Colonic mucosa (tissue), 4 donors: ENCODE measurements around the gene TPK1. TPM values are rescaled to one million over a fixed set of nuclear protein-coding genes. Genes with fewer than 3 reads are reported as not detected.

ENCODE experiments used
- DNase-seq: peaks from one replicate; pipeline ENCODE4 v3.0.0-alpha.2; 2020
- H3K27ac ChIP-seq: fragments of 200-600 bp; one replicate; pipeline ENCODE4 v1.8.0; 2021
- H3K27me3 ChIP-seq: fragments of 200-600 bp; one replicate; pipeline ENCODE4 v1.8.0; 2021
- H3K36me3 ChIP-seq: fragments of 200-600 bp; one replicate; pipeline ENCODE4 v1.8.0; 2021
- H3K4me1 ChIP-seq: fragments of 200-600 bp; one replicate; pipeline ENCODE4 v1.8.0; 2021; ENCODE audit warnings: mild to moderate bottlenecking
- H3K4me3 ChIP-seq: fragments of 200-600 bp; one replicate; pipeline ENCODE4 v1.8.0; 2021
- H3K9ac ChIP-seq, 2 donors: one replicate each; pipeline ENCODE4 v1.7.0; 2013; ENCODE audit warnings: control low read depth in 2 of 2, low read depth in 2 of 2, low read length in 2 of 2
- H3K9me3 ChIP-seq: fragments of 200-600 bp; one replicate; pipeline ENCODE4 v1.8.0; 2021
- intact Hi-C: fragments of 100-400 bp; cut with DNase I; formaldehyde crosslinking; loops from one replicate; pipeline ENCODE4 v1.14.1; 2022
- total RNA-seq, 2 donors: library from RNA; stranded (reverse); fragmentation: NEBNext Ultra II Directional in 1 of 2; extraction: Animal tissue kit (Norgen Biotek cat#: 25700) in 1 of 2; gene quantifications; one replicate each; pipeline ENCODE4 v1.2.1, GENCODE V29; 2021
- TF ChIP-seq, protein P1 (sequence below): fragments of 200-600 bp; IDR thresholded peaks from one replicate; pipeline ENCODE4 v1.8.0; 2022; ENCODE audit warnings: antibody characterized with exemption, mild to moderate bottlenecking
- donor health status: healthy.
- donor health status: DM: no; HTN: no; CAD: no.
- donor health status: DM: no; HTN: no; CAD: no.

The TPK1 gene
- total RNA-seq, 2 donors from 2014 or later, result 8.0 to 18.8 TPM

DNA sequence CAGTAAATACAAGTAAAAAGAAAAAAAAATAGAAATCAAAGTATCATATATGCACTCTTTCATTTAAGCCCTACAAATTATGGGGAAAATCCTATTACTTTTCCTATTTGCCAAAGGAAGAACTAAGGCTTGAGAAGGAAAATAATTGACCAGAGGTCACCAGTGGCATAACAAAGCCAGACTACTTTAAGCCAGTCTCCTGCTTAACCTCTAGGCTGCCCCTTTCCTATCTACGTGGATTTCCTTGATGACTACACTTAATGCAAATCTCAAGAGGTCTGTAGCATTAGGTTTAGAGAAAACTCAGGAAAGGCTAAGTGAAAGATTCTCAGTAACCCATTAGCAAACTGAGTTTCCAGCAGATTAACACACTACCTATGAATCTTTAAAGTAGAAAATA is 49.8 kb downstream of the TPK1 start:
- TF ChIP-seq, protein P1, sequence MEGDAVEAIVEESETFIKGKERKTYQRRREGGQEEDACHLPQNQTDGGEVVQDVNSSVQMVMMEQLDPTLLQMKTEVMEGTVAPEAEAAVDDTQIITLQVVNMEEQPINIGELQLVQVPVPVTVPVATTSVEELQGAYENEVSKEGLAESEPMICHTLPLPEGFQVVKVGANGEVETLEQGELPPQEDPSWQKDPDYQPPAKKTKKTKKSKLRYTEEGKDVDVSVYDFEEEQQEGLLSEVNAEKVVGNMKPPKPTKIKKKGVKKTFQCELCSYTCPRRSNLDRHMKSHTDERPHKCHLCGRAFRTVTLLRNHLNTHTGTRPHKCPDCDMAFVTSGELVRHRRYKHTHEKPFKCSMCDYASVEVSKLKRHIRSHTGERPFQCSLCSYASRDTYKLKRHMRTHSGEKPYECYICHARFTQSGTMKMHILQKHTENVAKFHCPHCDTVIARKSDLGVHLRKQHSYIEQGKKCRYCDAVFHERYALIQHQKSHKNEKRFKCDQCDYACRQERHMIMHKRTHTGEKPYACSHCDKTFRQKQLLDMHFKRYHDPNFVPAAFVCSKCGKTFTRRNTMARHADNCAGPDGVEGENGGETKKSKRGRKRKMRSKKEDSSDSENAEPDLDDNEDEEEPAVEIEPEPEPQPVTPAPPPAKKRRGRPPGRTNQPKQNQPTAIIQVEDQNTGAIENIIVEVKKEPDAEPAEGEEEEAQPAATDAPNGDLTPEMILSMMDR, result no peak

DNA sequence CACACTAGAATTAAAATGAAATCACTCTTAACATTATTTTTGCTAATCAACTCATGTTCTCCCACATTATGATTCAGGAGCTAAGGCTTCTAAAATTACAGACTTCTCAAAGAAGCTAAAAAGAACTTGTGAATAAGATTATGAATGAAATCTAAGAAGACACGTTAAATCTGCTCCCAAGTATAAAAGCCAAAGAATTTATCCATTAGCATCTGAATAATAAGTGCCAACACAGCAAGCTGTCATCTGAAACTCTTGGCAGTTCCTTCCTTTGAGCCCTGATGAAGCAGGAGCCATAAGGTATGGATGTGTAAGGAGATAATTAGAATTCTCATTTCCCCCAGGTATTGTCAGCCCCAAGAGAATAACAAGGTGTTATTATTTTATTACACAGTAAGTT is 50.3 kb downstream of the TPK1 start:
- no peak overlapping the region for H3K27ac ChIP-seq
- no peak for DNase-seq
- TF ChIP-seq, protein P1, result no peak
- intact Hi-C loops, result no loop called here
- H3K9me3 ChIP-seq, result no peaks in the 10 kb centered on the region
- no peaks in the 10 kb centered on the region for H3K36me3 ChIP-seq
- no peaks in the 10 kb centered on the region for H3K4me1 ChIP-seq
- H3K4me3 ChIP-seq, result no peak overlapping the region
- H3K27me3 ChIP-seq, result no peaks in the 10 kb centered on the region
- no peak overlapping the region for H3K9ac ChIP-seq

More for the DNA sequence above, 49.8 kb downstream of the TPK1 start:
- Histone ChIP-seq H3K36me3 (no peaks in the 10 kb centered on the region), H3K27ac (no peak overlapping the region), H3K27me3 (no peaks in the 10 kb centered on the region), H3K4me1 (no peaks in the 10 kb centered on the region), H3K9ac (no peak overlapping the region), H3K9me3 (no peaks in the 10 kb centered on the region), H3K4me3 (no peak overlapping the region)
- intact Hi-C loops, result no loop called here
- no peak for DNase-seq

DNA sequence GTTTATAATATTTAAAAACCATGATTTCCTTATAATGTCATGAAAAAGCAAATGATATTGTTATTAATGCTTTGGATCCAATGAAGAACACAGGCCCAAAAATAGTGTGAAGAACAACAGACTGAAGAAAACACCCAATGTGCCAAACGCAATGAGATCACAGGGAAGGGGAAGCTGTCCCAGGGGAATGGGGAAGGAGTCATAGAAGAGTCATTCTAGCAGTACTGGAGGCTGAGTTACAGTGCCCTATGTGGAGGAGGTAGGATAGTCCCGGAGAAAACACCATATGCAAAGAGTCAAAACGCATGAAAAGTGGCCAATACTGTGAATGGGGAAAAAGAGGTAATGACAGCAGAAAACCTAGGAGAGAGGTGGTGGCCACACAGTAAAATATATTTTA is 50.9 kb downstream of the TPK1 start:
- no peak overlapping the region for H3K27ac ChIP-seq
- DNase-seq, result no peak
- no peak overlapping the region for H3K4me3 ChIP-seq
- no peaks in the 10 kb centered on the region for H3K9me3 ChIP-seq
- TF ChIP-seq, protein P1, result no peak
- no peaks in the 10 kb centered on the region for H3K27me3 ChIP-seq
- intact Hi-C loops, result no loop called here
- no peaks in the 10 kb centered on the region for H3K4me1 ChIP-seq
- H3K36me3 ChIP-seq, result no peaks in the 10 kb centered on the region
- H3K9ac ChIP-seq, result no peak overlapping the region

DNA sequence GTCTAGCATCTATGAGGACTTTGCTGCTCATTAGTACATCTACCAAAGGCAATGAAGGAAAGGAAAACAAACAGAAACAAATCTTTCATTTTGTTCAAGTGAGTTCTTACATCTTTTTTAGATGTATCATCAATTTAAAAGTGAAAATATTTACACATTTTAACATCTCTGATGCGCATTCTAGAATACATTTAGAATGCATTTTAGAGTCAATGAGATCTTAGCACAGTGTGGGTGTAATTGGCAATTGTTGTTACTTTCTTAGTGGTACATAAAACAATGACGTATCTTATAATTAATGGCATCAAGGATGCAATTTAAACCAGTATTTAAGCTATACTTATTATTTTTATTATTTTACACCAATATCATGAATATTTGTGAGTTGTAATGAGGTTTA is 51.4 kb downstream of the TPK1 start:
- Histone ChIP-seq H3K9ac (no peak overlapping the region), H3K4me1 (no peaks in the 10 kb centered on the region), H3K9me3 (no peaks in the 10 kb centered on the region), H3K36me3 (no peaks in the 10 kb centered on the region), H3K27ac (no peak overlapping the region), H3K27me3 (no peaks in the 10 kb centered on the region), H3K4me3 (no peak overlapping the region)
- DNase-seq, result no peak
- intact Hi-C loops, result no loop called here
- TF ChIP-seq, protein P1, result no peak

DNA sequence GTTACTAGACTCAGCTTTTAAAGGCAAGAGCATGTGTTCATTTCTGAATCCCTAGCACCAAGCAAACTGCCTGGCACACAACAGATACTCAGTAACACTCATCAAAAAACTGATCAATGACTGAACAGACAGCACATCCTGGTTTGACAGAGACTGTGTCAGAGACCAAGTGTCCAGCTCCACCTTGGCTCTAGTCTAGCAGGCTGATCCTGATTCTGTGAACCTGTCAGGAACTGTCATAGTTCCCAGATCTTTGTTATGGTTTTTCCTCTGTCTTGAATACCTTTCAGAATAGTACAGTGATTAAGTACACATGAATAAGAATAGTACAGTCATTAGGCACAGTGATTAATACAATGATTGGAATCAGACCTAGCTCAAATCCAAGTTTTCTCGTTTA is 53.0 kb downstream of the TPK1 start:
- Histone ChIP-seq H3K9ac (no peak overlapping the region), H3K27me3 (no peaks in the 10 kb centered on the region), H3K36me3 (no peaks in the 10 kb centered on the region), H3K9me3 (no peaks in the 10 kb centered on the region), H3K27ac (no peak overlapping the region), H3K4me3 (no peak overlapping the region), H3K4me1 (no peaks in the 10 kb centered on the region)
- intact Hi-C loops, result no loop called here
- TF ChIP-seq, protein P1, result no peak
- no peak for DNase-seq
